A375 (cell line): ENCODE measurements around the gene GOLGA8A. TPM values are rescaled to one million over a fixed set of nuclear protein-coding genes. Genes with fewer than 3 reads are reported as not detected.

Experiments
- total RNA-seq: library from RNA; depleted of rRNA; stranded (reverse); fragments of >200 nt; shearing (Covaris generic); gene quantifications from 2 replicates; pipeline ENCODE4 v1.2.3, GENCODE V29; 2014; rRNA removed

Gene GOLGA8A, protein sequence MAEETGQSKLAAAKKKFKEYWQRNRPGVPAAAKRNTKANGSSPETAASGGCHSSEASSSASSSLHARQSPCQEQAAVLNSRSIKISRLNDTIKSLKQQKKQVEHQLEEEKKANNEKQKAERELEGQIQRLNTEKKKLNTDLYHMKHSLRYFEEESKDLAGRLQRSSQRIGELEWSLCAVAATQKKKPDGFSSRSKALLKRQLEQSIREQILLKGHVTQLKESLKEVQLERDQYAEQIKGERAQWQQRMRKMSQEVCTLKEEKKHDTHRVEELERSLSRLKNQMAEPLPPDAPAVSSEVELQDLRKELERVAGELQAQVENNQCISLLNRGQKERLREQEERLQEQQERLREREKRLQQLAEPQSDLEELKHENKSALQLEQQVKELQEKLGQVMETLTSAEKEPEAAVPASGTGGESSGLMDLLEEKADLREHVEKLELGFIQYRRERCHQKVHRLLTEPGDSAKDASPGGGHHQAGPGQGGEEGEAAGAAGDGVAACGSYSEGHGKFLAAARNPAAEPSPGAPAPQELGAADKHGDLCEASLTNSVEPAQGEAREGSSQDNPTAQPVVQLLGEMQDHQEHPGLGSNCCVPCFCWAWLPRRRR
- 28.9 and 38.6 TPM in 2 replicates for total RNA-seq

DNA sequence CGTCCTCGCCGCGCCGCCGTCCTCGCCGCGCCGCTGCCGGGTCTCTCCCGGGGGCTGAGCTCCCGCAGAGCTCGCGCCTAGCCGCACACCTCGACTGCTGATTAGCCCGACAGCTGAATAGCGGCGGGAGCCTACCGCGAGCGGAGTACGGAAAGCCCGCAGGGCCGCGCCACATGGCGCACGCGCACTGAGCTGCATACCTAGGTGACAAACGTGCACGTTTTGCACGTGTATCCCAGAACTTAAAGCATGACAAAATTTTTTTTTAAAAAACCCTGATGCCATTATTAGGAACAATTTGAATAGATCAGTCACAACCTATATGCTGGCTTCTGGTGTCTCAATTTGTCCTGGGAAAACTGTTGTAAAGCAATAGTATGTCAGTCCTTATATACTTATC is at the start of gene GOLGA8A:
TSS of gene GOLGA8A (minus strand) at position 122 of the 400 bp plus-strand sequence. CDS start 48,117 bp downstream, outside the sequence.

Other genes with a start within 250 kb of the GOLGA8A start
- 21.3 and 40.5 TPM in 2 replicates for gene KATNBL1, start 227.7 kb downstream of the GOLGA8A start, total RNA-seq
- gene EMC4, start 212.8 kb downstream of the GOLGA8A start, total RNA-seq: 303 and 398 TPM in 2 replicates
- 6.8 and 6.9 TPM in 2 replicates for gene SLC12A6, start 100.0 kb downstream of the GOLGA8A start, total RNA-seq
- 103 and 165 TPM in 2 replicates for gene NOP10, start 94.7 kb downstream of the GOLGA8A start, total RNA-seq
- gene NUTM1, start 94.5 kb downstream of the GOLGA8A start, total RNA-seq: not detected in 2 replicates
- gene LPCAT4, start 70.6 kb downstream of the GOLGA8A start, total RNA-seq: 10.1 and 13.4 TPM in 2 replicates
- gene GOLGA8B, start 145.8 kb upstream of the GOLGA8A start, total RNA-seq: 44.9 and 54.6 TPM in 2 replicates